Measurements from ENCODE around the gene LY9. TPM values are rescaled to one million over a fixed set of nuclear protein-coding genes. Genes with fewer than 3 reads are reported as not detected.
A peak's percentile ranks its signal among the peaks of the same experiment; 100 is the strongest.

The LY9 gene
- total and polyA plus RNA-seq, 9 of the 15 experiments (the other 6 are each of a cell fraction or from before 2014, with no cell fraction given), result not detected

- no peak for TF ChIP-seq THAP12 (CRISPR knock-in tag; IDR thresholded peaks at IDR 0.05)
- peak; percentile 73 for TF ChIP-seq SMARCE1 (IDR thresholded peaks at IDR 0.05)
- no peak for TF ChIP-seq TEAD2 (tag; IDR thresholded peaks at IDR 0.05)
- TF ChIP-seq ZSCAN29 (IDR thresholded peaks at IDR 0.05), result no peak
- peak; percentile 78 for TF ChIP-seq JUN (IDR thresholded peaks at IDR 0.05; ENCODE audit: borderline replicate concordance, low read depth, low read length)
- TF ChIP-seq JUN (CRISPR knock-in tag; IDR thresholded peaks at IDR 0.05; ENCODE audit: borderline replicate concordance), result no peak
- TF ChIP-seq HDAC6 (IDR thresholded peaks at IDR 0.05; ENCODE audit: low read depth, low read length), result no peak
- TF ChIP-seq KDM5B (IDR thresholded peaks at IDR 0.05; ENCODE audit: insufficient replicate concordance, low read depth, low read length), result no peak
- TF ChIP-seq CTBP1 (IDR thresholded peaks at IDR 0.05; ENCODE audit: borderline replicate concordance), result peak; percentile 75
- peak; percentile 83 for TF ChIP-seq MAFF (IDR thresholded peaks at IDR 0.05; ENCODE audit: low read length)
- TF ChIP-seq TARDBP (IDR thresholded peaks at IDR 0.05), result no peak
- TF ChIP-seq HINFP (tag; conservative IDR thresholded peaks at IDR 0.05; ENCODE audit: low read depth), result no peak
- no peak for TF ChIP-seq CREBBP (IDR thresholded peaks at IDR 0.05; ENCODE audit: low read depth, low read length)
- TF ChIP-seq MCM7 (IDR thresholded peaks at IDR 0.05), result no peak
- no peak for TF ChIP-seq ZNF347 (CRISPR knock-in tag; IDR thresholded peaks at IDR 0.05; ENCODE audit: low read depth)
- TF ChIP-seq MXI1 (IDR thresholded peaks at IDR 0.05; ENCODE audit: low read depth, low read length), result no peak
- TF ChIP-seq RBM39 (optimal IDR thresholded peaks at IDR 0.05; ENCODE audit: low read depth, low read length), result no peak
- peak; percentile 87 for TF ChIP-seq DPF2 (IDR thresholded peaks at IDR 0.05)
- peak; percentile 82 for TF ChIP-seq NFE2L1 (tag; IDR thresholded peaks at IDR 0.05; ENCODE audit: borderline replicate concordance, low read depth)
- no peak for TF ChIP-seq SMAD3 (CRISPR knock-in tag; conservative IDR thresholded peaks at IDR 0.05)
- TF ChIP-seq IFI16 (CRISPR knock-in tag; IDR thresholded peaks at IDR 0.05), result no peak
- peak; percentile 95 for TF ChIP-seq MAFG (tag; conservative IDR thresholded peaks at IDR 0.05)
- TF ChIP-seq SIRT6 (IDR thresholded peaks at IDR 0.05; ENCODE audit: low read depth, low read length), result no peak
- no peak for TF ChIP-seq CREB3 (tag; conservative IDR thresholded peaks at IDR 0.05; ENCODE audit: low read depth)
- TF ChIP-seq ETV1 (tag; conservative IDR thresholded peaks at IDR 0.05; ENCODE audit: low read depth), result 0 out of 2 replicates have a peak, but pooled peaks have one; percentile 26
- no peak for TF ChIP-seq ZBTB12 (CRISPR knock-in tag; IDR thresholded peaks at IDR 0.05)
- no peak for TF ChIP-seq LARP7 (IDR thresholded peaks at IDR 0.05)
- no peak for TF ChIP-seq RB1 (IDR thresholded peaks at IDR 0.05; ENCODE audit: low read depth)
Measured at GRCh38 chr1:160813215-160813614, 17.2 kb downstream of the LY9 start (continued).

Data from K562 (cell line).